Ascending aorta (tissue), 2 donors: ENCODE results near the gene CAMK1D. TPM values are rescaled to one million over a fixed set of nuclear protein-coding genes. Genes with fewer than 3 reads are reported as not detected.

Source experiments
- DNase-seq, 2 donors: peaks; one replicate each; pipeline ENCODE4 v3.0.0-alpha.2; 2019; ENCODE audit warnings: low spot score in 2 of 2
- H3K27ac ChIP-seq, 2 donors: fragments of 200-600 bp; sonication (generic); one replicate each; pipeline ENCODE4 v1.5.1; 2016 to 2017; ENCODE audit warnings: mild to moderate bottlenecking in 1 of 2
- H3K27me3 ChIP-seq: fragments of 200-600 bp; sonication (generic); one replicate; pipeline ENCODE4 v1.5.1; 2017
- H3K36me3 ChIP-seq, 2 donors: fragments of 200-600 bp; sonication (generic); one replicate each; pipeline ENCODE4 v1.5.1; 2016
- H3K4me1 ChIP-seq, 2 donors: fragments of 200-600 bp; sonication (generic); one replicate each; pipeline ENCODE4 v1.5.1; 2016 to 2017; ENCODE audit warnings: mild to moderate bottlenecking in 1 of 2
- H3K4me3 ChIP-seq, 2 donors: fragments of 200-600 bp; sonication (generic); one replicate each; pipeline ENCODE4 v1.5.1; 2016 to 2017; ENCODE audit warnings: mild to moderate bottlenecking in 1 of 2
- H3K9me3 ChIP-seq, 2 donors: fragments of 200-600 bp; sonication (generic); one replicate each; pipeline ENCODE4 v1.5.1; 2016
- CTCF ChIP-seq, 3 experiments: fragments of 200-600 bp in 2 of 3; fragments of 450-650 bp in 1 of 3; sonication (generic) in 2 of 3; IDR thresholded peaks; one replicate each; pipeline ENCODE4 v1.5.1; 2016 to 2019; ENCODE audit warnings: antibody characterized with exemption in 3 of 3, mild to moderate bottlenecking in 1 of 3, moderate library complexity in 1 of 3
- intact Hi-C: fragments of 100-400 bp; cut with DNase I; formaldehyde crosslinking; loops from one replicate; pipeline ENCODE4 v1.15.1; 2023
- total RNA-seq: library from RNA; depleted of rRNA; stranded (reverse); fragments of >200 nt; gene quantifications from one replicate; pipeline ENCODE4 v1.1.0, GENCODE V29; 2016

CAMK1D gene
- total RNA-seq, 1 donor from 2014 or later = 4.2 TPM

- Histone ChIP-seq H3K27ac (no peak overlapping the region), H3K4me1 (no peaks in the 10 kb centered on the region), H3K4me3 (no peak overlapping the region), H3K27me3 (no peaks in the 10 kb centered on the region), H3K36me3 (no peaks in the 10 kb centered on the region), H3K9me3 (no peaks in the 10 kb centered on the region)
- intact Hi-C loops = no loop called here
- no peak for DNase-seq
- TF ChIP-seq CTCF (IDR thresholded peaks at IDR 0.05) = no peak
These were observed 201.6 kb downstream of the CAMK1D start for GRCh38 chr10:12550994-12551393.

- intact Hi-C loops = no loop called here
- no peak for DNase-seq
- TF ChIP-seq CTCF (IDR thresholded peaks at IDR 0.05) = no peak
- Histone ChIP-seq H3K9me3 (no peaks in the 10 kb centered on the region), H3K27ac (no peak overlapping the region), H3K36me3 (no peaks in the 10 kb centered on the region), H3K4me3 (no peak overlapping the region), H3K4me1 (no peaks in the 10 kb centered on the region), H3K27me3 (no peaks in the 10 kb centered on the region)
These were observed 206.7 kb downstream of the CAMK1D start for GRCh38 chr10:12556039-12556438.

GRCh38 chr10:12559578-12560178 is 210.3 kb downstream of the CAMK1D start:
- no peaks in the 10 kb centered on the region for H3K9me3 ChIP-seq
- no peak for TF ChIP-seq CTCF (IDR thresholded peaks at IDR 0.05)
- no peaks in the 10 kb centered on the region for H3K27me3 ChIP-seq
- no peaks in the 10 kb centered on the region for H3K36me3 ChIP-seq
- no peak overlapping the region for H3K4me3 ChIP-seq
- DNase-seq = no peak
- no peak overlapping the region for H3K27ac ChIP-seq
- intact Hi-C loops = no loop called here
- no peaks in the 10 kb centered on the region for H3K4me1 ChIP-seq

GRCh38 chr10:12561307-12561706 is 212.0 kb downstream of the CAMK1D start:
- Histone ChIP-seq H3K4me3 (no peak overlapping the region), H3K4me1 (no peaks in the 10 kb centered on the region), H3K27me3 (no peaks in the 10 kb centered on the region), H3K36me3 (no peaks in the 10 kb centered on the region), H3K9me3 (no peaks in the 10 kb centered on the region), H3K27ac (no peak overlapping the region)
- no peak for TF ChIP-seq CTCF (IDR thresholded peaks at IDR 0.05)
- intact Hi-C loops = no loop called here
- no peak for DNase-seq

GRCh38 chr10:12561720-12562119 is 212.4 kb downstream of the CAMK1D start:
- Histone ChIP-seq H3K27me3 (no peaks in the 10 kb centered on the region), H3K9me3 (no peaks in the 10 kb centered on the region), H3K4me1 (no peaks in the 10 kb centered on the region), H3K27ac (no peak overlapping the region), H3K4me3 (no peak overlapping the region), H3K36me3 (no peaks in the 10 kb centered on the region)
- no peak for TF ChIP-seq CTCF (IDR thresholded peaks at IDR 0.05)
- intact Hi-C loops = no loop called here
- DNase-seq = no peak

GRCh38 chr10:12563489-12563888 is 214.1 kb downstream of the CAMK1D start:
- intact Hi-C loops = no loop called here
- H3K4me1 ChIP-seq = no peaks in the 10 kb centered on the region
- no peak for TF ChIP-seq CTCF (IDR thresholded peaks at IDR 0.05)
- H3K27ac ChIP-seq = no peak overlapping the region
- no peaks in the 10 kb centered on the region for H3K9me3 ChIP-seq
- H3K27me3 ChIP-seq = no peaks in the 10 kb centered on the region
- H3K4me3 ChIP-seq = no peak overlapping the region
- DNase-seq = no peak
- H3K36me3 ChIP-seq = no peaks in the 10 kb centered on the region
